Fibroblast of villous mesenchyme (primary cell): ENCODE results near the gene SERPINI2. TPM values are rescaled to one million over a fixed set of nuclear protein-coding genes. Genes with fewer than 3 reads are reported as not detected.
"Not testable (repeated sequence)": the region's sequence is repeated elsewhere in the genome, so short reads cannot be mapped to it uniquely, and the experiment has no call there.

ENCODE experiments used
- DNase-seq: peaks from one replicate; pipeline ENCODE4 v3.0.0-alpha.2; 2010; ENCODE audit warnings: low read depth
- H3K4me3 ChIP-seq: 2 replicates; pipeline ENCODE4 v1.5.1; 2011; ENCODE audit warnings: low read depth, mild to moderate bottlenecking, low read length
- CTCF ChIP-seq: IDR thresholded peaks from 2 replicates; pipeline ENCODE4 v1.5.1; 2012; ENCODE audit warnings: low read depth, mild to moderate bottlenecking, low read length; ENCODE audit not compliant: insufficient read depth
- total RNA-seq: library from RNA; depleted of rRNA; stranded (reverse); fragments of >200 nt; gene quantifications from 2 replicates; pipeline ENCODE4 v1.2.3, GENCODE V29; 2012

Gene SERPINI2
- total RNA-seq, 1 donor, result not detected

- no peak for TF ChIP-seq CTCF
- no peak overlapping the region for H3K4me3 ChIP-seq
- DNase-seq, result no peak
Observed at GRCh38 chr3:167451282-167451681, 22.6 kb downstream of the SERPINI2 start.

- no peak for TF ChIP-seq CTCF
- no peak overlapping the region for H3K4me3 ChIP-seq
- DNase-seq, result no peak
Observed at GRCh38 chr3:167450675-167451074, 23.2 kb downstream of the SERPINI2 start.

- TF ChIP-seq CTCF, result no peak
- no peak overlapping the region for H3K4me3 ChIP-seq
- DNase-seq, result no peak
Observed at GRCh38 chr3:167450195-167450594, 23.6 kb downstream of the SERPINI2 start.

GRCh38 chr3:167445491-167445890 lies 28.4 kb downstream of the SERPINI2 start:
- DNase-seq, result no peak
- no peak for TF ChIP-seq CTCF
- no peak overlapping the region for H3K4me3 ChIP-seq

- no peak for TF ChIP-seq CTCF
- no peak overlapping the region for H3K4me3 ChIP-seq
- no peak for DNase-seq
Observed at GRCh38 chr3:167441256-167441655, 32.6 kb downstream of the SERPINI2 start.

- H3K4me3 ChIP-seq, result no peak overlapping the region
- no peak for TF ChIP-seq CTCF
- no peak for DNase-seq
Observed at GRCh38 chr3:167437428-167438139, 36.3 kb downstream of the SERPINI2 start.

GRCh38 chr3:167426962-167427361 lies 46.9 kb downstream of the SERPINI2 start:
- DNase-seq, H3K4me3 ChIP-seq: not testable (repeated sequence)

GRCh38 chr3:167422396-167422795 lies 51.4 kb downstream of the SERPINI2 start:
- not testable (repeated sequence) for H3K4me3 ChIP-seq, DNase-seq
